ENCODE data around the gene ARHGEF12.

The ARHGEF12 gene

GRCh38 chr11:120513436-120514315 is 177.5 kb downstream of the ARHGEF12 start:
- Histone ChIP-seq H3K36me3 (ENCODE audit: control insufficient read depth in 1 of 2, insufficient read depth in 2 of 2, low read length in 2 of 2) (no peaks in the 10 kb centered on the region), H3K4me1 (ENCODE audit: control insufficient read depth in 1 of 2, insufficient read depth in 2 of 2, low read length in 2 of 2) (no peaks in the 10 kb centered on the region), H3K27ac (ENCODE audit: low read length) (no peak overlapping the region), H3K27me3 (ENCODE audit: low read depth, low read length) (peaks cover 8% of the 10 kb centered on the region), H3K4me3 (ENCODE audit: low read depth in 1 of 2, low read length in 2 of 2) (no peak overlapping the region), H3K9me3 (ENCODE audit: control insufficient read depth in 1 of 2, low read length in 2 of 2) (no peaks in the 10 kb centered on the region)

DNA sequence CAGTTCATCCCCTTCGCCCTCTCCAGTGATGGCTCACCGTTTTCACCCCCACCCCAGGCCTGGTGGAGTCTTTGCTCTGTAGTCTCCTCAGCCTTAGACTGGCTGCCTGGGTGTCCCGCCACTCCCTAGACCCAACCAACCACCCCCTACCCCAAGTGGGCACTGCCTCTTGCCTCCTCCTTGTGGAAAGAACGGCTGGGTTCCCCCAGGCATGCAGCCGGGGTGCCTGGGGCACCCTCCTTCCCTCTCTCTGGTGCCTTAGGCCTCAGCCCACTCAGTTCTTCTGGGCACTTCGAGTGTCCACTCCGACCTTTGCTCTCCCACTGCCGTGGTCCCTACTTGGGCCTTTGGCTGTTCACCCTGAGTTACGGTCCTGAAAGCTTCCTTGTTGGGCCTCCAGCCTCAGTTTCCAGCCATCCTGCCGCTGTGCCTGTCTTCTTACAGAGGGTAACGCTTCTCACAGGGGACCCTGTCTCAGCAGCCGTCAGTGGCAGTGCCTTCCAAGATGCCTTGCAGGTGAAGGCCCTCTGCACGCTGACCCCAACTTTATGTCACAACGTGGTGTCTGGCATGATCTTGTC is 178.4 kb downstream of the ARHGEF12 start:
- Histone ChIP-seq H3K36me3 (ENCODE audit: control insufficient read depth in 1 of 2, insufficient read depth in 2 of 2, low read length in 2 of 2) (no peaks in the 10 kb centered on the region), H3K4me1 (ENCODE audit: control insufficient read depth in 1 of 2, insufficient read depth in 2 of 2, low read length in 2 of 2) (no peaks in the 10 kb centered on the region), H3K9me3 (ENCODE audit: control insufficient read depth in 1 of 2, low read length in 2 of 2) (no peaks in the 10 kb centered on the region), H3K27me3 (ENCODE audit: low read depth, low read length) (peaks cover 8% of the 10 kb centered on the region), H3K4me3 (ENCODE audit: low read depth in 1 of 2, low read length in 2 of 2) (no peak overlapping the region), H3K27ac (ENCODE audit: low read length) (no peak overlapping the region)

DNA sequence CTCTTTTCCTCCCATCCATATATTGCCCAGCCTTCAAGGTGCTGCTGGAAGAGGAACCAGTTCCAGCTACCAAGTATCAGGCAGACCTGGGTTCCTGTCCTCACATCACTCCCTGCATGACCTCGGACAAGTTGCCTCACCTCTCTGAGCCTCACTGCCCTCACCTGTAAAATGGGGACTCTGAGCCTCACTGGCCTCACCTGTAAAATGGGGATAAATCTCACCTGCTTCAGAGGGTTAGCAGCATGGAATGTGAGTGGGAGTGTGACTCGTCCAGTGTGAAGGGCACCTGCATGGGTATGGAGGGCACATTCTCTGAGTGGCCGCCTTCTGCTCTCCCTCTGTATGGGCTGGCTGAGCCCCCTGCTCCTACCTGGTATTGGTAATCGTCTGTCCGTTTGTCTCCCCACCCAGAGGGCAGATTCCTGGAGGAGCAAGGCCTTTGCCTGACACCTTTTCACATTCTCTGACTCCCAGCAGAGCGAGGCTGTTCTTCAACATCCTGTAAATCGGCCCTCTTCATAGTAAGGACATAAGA is 179.0 kb downstream of the ARHGEF12 start:
- no peaks in the 10 kb centered on the region for H3K36me3 ChIP-seq (ENCODE audit: control insufficient read depth in 1 of 2, insufficient read depth in 2 of 2, low read length in 2 of 2)

GRCh38 chr11:120516461-120517389 is 180.5 kb downstream of the ARHGEF12 start:
- peaks cover 4% of the 10 kb centered on the region for H3K27me3 ChIP-seq (ENCODE audit: low read depth, low read length)
- no peaks in the 10 kb centered on the region for H3K9me3 ChIP-seq (ENCODE audit: control insufficient read depth in 1 of 2, low read length in 2 of 2)
- no peaks in the 10 kb centered on the region for H3K4me1 ChIP-seq (ENCODE audit: control insufficient read depth in 1 of 2, insufficient read depth in 2 of 2, low read length in 2 of 2)
- no peak overlapping the region for H3K4me3 ChIP-seq (ENCODE audit: low read depth in 1 of 2, low read length in 2 of 2)
- H3K36me3 ChIP-seq (ENCODE audit: control insufficient read depth in 1 of 2, insufficient read depth in 2 of 2, low read length in 2 of 2): no peaks in the 10 kb centered on the region
- H3K27ac ChIP-seq (ENCODE audit: low read length): no peak overlapping the region

More for the DNA sequence above, 179.0 kb downstream of the ARHGEF12 start:
- H3K27ac ChIP-seq (ENCODE audit: low read length): no peak overlapping the region
- H3K27me3 ChIP-seq (ENCODE audit: low read depth, low read length): peaks cover 7% of the 10 kb centered on the region
- H3K9me3 ChIP-seq (ENCODE audit: control insufficient read depth in 1 of 2, low read length in 2 of 2): no peaks in the 10 kb centered on the region
- H3K4me3 ChIP-seq (ENCODE audit: low read depth in 1 of 2, low read length in 2 of 2): no peak overlapping the region
- H3K4me1 ChIP-seq (ENCODE audit: control insufficient read depth in 1 of 2, insufficient read depth in 2 of 2, low read length in 2 of 2): no peaks in the 10 kb centered on the region

DNA sequence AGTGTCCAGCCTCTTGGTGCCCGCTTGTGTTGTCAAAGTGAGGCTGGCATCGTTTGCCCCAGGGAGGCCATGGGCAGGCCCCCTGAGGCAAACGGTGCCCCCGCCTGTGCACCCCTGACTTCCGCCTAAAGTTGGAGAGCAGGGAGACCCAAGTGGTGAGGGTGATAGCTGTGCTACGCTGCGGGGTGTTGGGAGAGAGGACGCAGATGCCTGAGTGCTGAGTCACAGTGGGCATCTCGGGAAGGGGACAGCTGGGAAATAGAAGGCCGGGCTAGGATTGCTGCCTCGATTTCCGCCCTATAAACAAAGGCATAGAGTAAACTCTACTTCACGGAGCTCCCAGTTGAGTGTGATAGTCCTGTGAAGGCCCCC is 181.2 kb downstream of the ARHGEF12 start:
- no peak overlapping the region for H3K4me3 ChIP-seq (ENCODE audit: low read depth in 1 of 2, low read length in 2 of 2)
- H3K27ac ChIP-seq (ENCODE audit: low read length): no peak overlapping the region
- H3K36me3 ChIP-seq (ENCODE audit: control insufficient read depth in 1 of 2, insufficient read depth in 2 of 2, low read length in 2 of 2): no peaks in the 10 kb centered on the region
- no peaks in the 10 kb centered on the region for H3K4me1 ChIP-seq (ENCODE audit: control insufficient read depth in 1 of 2, insufficient read depth in 2 of 2, low read length in 2 of 2)
- H3K9me3 ChIP-seq (ENCODE audit: control insufficient read depth in 1 of 2, low read length in 2 of 2): no peaks in the 10 kb centered on the region
- H3K27me3 ChIP-seq (ENCODE audit: low read depth, low read length): peaks cover 4% of the 10 kb centered on the region

DNA sequence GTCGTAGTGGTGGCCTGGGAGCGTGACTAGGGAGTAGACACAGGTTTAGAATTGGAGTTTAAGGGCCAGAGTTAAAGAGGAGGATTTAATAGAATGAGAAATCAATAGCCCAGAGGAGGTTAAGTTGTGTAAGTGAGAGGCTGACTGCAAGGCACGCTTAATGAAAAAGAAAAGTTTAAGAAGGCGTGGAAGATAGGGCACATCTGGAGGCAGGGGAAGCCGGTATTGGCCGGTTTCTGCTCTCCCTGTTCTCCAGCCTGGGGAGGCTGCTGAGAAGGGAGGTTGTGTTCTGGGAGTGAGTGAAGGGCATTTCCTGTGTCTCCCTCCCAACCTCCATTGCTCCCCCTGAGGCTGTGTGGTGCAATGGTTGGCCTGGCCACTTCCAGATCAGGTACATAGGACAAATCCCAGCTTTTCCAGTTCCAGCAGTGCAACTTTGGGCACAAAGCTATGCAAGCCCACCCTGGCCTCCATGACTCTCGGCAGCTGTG is 181.6 kb downstream of the ARHGEF12 start:
- no peaks in the 10 kb centered on the region for H3K9me3 ChIP-seq (ENCODE audit: control insufficient read depth in 1 of 2, low read length in 2 of 2)
- no peak overlapping the region for H3K4me3 ChIP-seq (ENCODE audit: low read depth in 1 of 2, low read length in 2 of 2)
- no peaks in the 10 kb centered on the region for H3K4me1 ChIP-seq (ENCODE audit: control insufficient read depth in 1 of 2, insufficient read depth in 2 of 2, low read length in 2 of 2)
- H3K27ac ChIP-seq (ENCODE audit: low read length): no peak overlapping the region
- H3K27me3 ChIP-seq (ENCODE audit: low read depth, low read length): peaks cover 4% of the 10 kb centered on the region
- no peaks in the 10 kb centered on the region for H3K36me3 ChIP-seq (ENCODE audit: control insufficient read depth in 1 of 2, insufficient read depth in 2 of 2, low read length in 2 of 2)

DNA sequence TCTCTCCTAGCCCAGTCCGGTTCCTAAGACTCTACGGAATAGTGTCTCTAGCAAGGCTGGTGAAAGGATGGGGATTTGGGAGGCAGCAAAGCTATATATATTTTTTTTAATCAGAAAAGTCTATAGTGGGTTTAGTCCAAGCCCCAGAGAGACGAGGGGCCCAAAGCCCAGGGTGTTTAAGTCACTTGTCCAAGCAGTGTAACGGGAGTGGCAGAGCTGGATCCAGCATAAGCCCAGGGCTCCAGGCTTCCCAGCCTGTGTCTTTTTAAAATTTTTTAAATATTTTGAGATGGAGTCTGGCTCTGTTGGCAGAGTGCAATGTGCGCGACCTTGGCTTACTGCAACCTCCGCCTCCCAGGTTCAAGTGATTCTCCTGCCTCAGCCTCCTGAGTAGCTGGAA is 182.1 kb downstream of the ARHGEF12 start:
- no peaks in the 10 kb centered on the region for H3K36me3 ChIP-seq (ENCODE audit: control insufficient read depth in 1 of 2, insufficient read depth in 2 of 2, low read length in 2 of 2)
- H3K4me3 ChIP-seq (ENCODE audit: low read depth in 1 of 2, low read length in 2 of 2): no peak overlapping the region
- H3K4me1 ChIP-seq (ENCODE audit: control insufficient read depth in 1 of 2, insufficient read depth in 2 of 2, low read length in 2 of 2): no peaks in the 10 kb centered on the region
- no peak overlapping the region for H3K27ac ChIP-seq (ENCODE audit: low read length)
- H3K9me3 ChIP-seq (ENCODE audit: control insufficient read depth in 1 of 2, low read length in 2 of 2): no peaks in the 10 kb centered on the region
- no peaks in the 10 kb centered on the region for H3K27me3 ChIP-seq (ENCODE audit: low read depth, low read length)

DNA sequence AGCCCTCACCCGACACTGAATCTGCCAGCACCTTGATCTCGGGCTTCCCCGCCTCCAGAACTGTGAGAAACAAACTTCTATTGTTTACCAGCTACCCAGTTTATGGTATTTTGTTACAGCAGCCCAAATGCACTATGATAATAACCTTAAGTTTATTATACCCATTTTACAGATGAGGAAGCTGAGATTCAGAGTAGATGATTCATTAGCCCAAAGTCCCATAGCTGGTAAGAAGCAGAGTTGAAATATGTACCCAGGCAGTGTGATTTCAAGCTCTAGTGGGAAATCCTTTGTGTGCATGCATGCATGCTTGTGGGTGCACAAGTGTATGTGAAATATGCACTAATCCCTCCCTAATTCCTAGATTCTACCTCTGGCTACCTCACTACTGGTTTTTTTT is 183.3 kb downstream of the ARHGEF12 start:
- H3K27me3 ChIP-seq (ENCODE audit: low read depth, low read length): no peaks in the 10 kb centered on the region
- H3K27ac ChIP-seq (ENCODE audit: low read length): no peak overlapping the region
- H3K36me3 ChIP-seq (ENCODE audit: control insufficient read depth in 1 of 2, insufficient read depth in 2 of 2, low read length in 2 of 2): no peaks in the 10 kb centered on the region
- no peak overlapping the region for H3K4me3 ChIP-seq (ENCODE audit: low read depth in 1 of 2, low read length in 2 of 2)
- no peaks in the 10 kb centered on the region for H3K4me1 ChIP-seq (ENCODE audit: control insufficient read depth in 1 of 2, insufficient read depth in 2 of 2, low read length in 2 of 2)
- no peaks in the 10 kb centered on the region for H3K9me3 ChIP-seq (ENCODE audit: control insufficient read depth in 1 of 2, low read length in 2 of 2)

DNA sequence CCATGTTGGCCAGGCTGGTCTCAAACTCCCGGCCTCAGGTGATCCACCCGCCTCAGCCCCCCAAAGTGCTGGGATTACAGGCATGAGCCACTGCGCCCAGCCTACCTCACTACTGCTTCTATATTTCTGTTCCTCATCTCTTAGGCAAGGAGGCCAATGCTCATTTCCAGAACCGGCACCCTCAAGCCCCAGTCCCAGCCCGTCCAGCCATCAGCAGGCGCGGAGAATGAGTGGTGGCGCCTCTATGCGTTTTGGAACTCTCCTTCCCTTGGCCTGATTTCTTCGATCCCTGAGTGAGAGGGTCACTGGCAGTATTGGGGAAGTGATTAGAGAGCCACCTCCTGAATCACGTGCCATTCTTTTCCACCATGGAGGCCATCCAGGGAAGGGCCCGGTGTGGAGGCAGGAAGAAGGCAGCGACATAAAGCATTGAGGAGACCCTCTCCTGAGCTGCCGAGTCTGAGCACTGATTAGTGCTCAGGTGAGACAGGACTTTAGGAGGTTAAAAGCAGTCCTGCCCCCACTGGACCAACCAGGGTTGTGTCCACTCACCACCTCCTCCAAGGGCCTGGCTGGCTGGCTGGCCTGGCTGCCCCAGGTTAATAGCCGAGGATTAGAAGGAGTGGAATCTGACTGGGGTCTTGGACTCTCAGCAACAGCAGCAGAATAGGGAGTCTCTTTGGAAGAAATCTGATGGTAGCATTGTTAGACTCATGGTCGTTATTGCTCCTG is 184.0 kb downstream of the ARHGEF12 start:
- no peaks in the 10 kb centered on the region for H3K36me3 ChIP-seq (ENCODE audit: control insufficient read depth in 1 of 2, insufficient read depth in 2 of 2, low read length in 2 of 2)
- no peaks in the 10 kb centered on the region for H3K9me3 ChIP-seq (ENCODE audit: control insufficient read depth in 1 of 2, low read length in 2 of 2)
- no peaks in the 10 kb centered on the region for H3K27me3 ChIP-seq (ENCODE audit: low read depth, low read length)
- no peaks in the 10 kb centered on the region for H3K4me1 ChIP-seq (ENCODE audit: control insufficient read depth in 1 of 2, insufficient read depth in 2 of 2, low read length in 2 of 2)
- no peak overlapping the region for H3K4me3 ChIP-seq (ENCODE audit: low read depth in 1 of 2, low read length in 2 of 2)
- no peak overlapping the region for H3K27ac ChIP-seq (ENCODE audit: low read length)

- Histone ChIP-seq H3K4me1 (ENCODE audit: control insufficient read depth in 1 of 2, insufficient read depth in 2 of 2, low read length in 2 of 2) (no peaks in the 10 kb centered on the region), H3K27ac (ENCODE audit: low read length) (no peak overlapping the region), H3K4me3 (ENCODE audit: low read depth in 1 of 2, low read length in 2 of 2) (no peak overlapping the region), H3K36me3 (ENCODE audit: control insufficient read depth in 1 of 2, insufficient read depth in 2 of 2, low read length in 2 of 2) (no peaks in the 10 kb centered on the region), H3K27me3 (ENCODE audit: low read depth, low read length) (no peaks in the 10 kb centered on the region), H3K9me3 (ENCODE audit: control insufficient read depth in 1 of 2, low read length in 2 of 2) (no peaks in the 10 kb centered on the region)
These were observed 185.0 kb downstream of the ARHGEF12 start for GRCh38 chr11:120521176-120521575.

Measured in muscle layer of duodenum (tissue), 2 donors.